Lung microvascular endothelial cell (primary cell): ENCODE results near the gene RIT1. TPM values are rescaled to one million over a fixed set of nuclear protein-coding genes. Genes with fewer than 3 reads are reported as not detected.

ENCODE experiments used
- DNase-seq, 2 donors: peaks; one replicate each; pipeline versions ENCODE4 v3.0.0 to v3.0.0-alpha.2; 2010; ENCODE audit warnings: low read depth in 2 of 2
- total RNA-seq: library from RNA; depleted of rRNA; stranded (reverse); fragments of >200 nt; gene quantifications from 2 replicates; pipeline ENCODE4 v1.2.1, GENCODE V29; 2014

The RIT1 gene
- total RNA-seq, 1 donor from 2014 or later, result 26.0 TPM

DNA sequence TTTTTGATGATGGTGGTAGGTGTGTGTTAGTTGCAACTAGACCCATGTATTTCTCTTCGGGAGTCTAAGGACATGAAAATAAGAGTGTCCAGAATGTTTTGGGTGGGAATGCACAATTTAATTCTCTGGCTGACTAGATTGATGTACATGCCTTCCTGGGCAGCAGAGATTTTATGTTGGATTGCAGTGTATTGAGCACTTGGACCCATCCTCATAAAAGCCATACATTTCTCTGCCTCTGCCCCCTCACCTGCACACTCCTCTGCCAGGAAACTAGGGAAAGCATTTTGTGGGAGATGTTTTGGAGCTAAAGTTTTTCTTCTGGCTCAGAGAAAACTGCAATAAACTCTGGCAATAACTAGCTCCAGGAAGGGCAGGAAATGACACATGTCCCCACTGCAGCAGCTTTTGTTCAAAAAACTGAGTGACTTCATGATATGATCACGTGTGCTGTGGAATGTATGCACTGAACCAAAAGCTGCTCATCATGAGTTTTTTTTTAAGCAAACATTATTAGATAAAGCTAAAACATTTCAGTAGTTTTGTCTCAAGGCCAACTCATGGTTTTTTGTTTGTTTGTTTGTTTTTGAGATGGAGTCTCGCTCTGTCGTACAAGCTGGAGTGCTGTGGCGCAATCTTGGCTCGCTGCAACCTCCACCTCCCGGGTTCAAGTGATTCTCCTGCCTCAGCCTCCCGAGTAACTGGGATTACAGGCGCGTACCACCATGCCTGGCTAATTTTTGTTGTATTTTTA, 17.6 kb downstream of the RIT1 start:
- peak; percentile 94 to 97 for DNase-seq

DNA sequence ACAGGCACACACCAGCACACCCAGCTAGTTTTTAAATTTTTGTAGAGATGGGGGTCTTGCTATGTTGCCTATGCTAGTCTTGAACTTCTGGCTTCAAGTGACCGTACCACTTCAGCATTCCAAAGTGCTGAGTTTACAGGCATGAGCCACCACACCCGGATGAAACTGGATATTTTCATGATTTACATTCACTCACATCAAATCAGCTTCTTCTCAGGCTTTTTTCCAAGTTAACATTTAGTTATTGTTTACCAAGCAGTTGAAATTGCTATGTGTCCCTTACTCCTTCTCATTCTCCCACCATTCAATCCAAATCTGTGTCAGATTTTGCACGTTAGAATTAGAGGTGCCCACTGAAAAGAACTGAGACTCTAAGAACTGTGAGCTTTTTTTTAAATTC, 18.4 kb downstream of the RIT1 start:
- DNase-seq, result peak; percentile 49 to 73

GRCh38 chr1:155890251-155890650, 20.9 kb downstream of the RIT1 start:
- no peak for DNase-seq

- DNase-seq, result no peak
These were observed 21.6 kb downstream of the RIT1 start for GRCh38 chr1:155889566-155889965.

DNA sequence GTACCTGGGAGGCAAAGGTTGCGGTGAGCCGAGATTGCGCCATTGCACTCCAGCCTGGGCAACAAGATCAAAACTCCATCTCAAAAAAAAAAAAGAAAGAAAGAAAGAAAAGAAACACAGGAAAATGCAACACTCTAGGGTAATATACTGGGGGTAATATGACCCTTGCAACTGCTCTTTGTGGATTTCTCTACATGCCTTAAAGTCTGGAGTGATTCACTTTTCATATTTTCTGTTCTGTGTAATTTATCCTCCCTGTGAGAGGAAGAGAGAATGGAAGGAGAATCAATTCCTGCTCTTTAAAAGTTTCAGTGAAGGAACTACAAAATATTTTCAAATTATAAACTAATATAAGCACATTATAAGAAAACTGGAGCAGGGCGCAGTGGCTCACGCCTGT, 22.7 kb downstream of the RIT1 start:
- no peak for DNase-seq

DNA sequence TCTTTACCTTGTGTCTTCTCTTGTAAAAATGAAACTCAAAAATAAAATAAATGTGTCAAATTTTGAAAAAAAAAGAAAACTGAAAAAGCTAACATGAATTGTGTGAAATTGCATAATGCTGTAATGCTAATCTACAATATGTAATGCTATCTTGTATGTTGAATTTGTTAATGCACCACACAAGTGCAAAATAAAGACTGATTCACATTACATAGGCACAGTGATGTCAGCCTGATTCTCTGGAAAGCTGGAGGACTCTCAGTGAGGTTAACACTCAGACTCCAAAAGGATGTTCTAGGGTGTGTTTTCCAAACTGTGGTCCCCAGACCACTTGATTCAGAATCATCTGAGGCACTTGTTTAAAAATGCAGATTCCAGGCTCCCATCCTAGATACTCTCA, 26.2 kb downstream of the RIT1 start:
- no peak for DNase-seq

DNA sequence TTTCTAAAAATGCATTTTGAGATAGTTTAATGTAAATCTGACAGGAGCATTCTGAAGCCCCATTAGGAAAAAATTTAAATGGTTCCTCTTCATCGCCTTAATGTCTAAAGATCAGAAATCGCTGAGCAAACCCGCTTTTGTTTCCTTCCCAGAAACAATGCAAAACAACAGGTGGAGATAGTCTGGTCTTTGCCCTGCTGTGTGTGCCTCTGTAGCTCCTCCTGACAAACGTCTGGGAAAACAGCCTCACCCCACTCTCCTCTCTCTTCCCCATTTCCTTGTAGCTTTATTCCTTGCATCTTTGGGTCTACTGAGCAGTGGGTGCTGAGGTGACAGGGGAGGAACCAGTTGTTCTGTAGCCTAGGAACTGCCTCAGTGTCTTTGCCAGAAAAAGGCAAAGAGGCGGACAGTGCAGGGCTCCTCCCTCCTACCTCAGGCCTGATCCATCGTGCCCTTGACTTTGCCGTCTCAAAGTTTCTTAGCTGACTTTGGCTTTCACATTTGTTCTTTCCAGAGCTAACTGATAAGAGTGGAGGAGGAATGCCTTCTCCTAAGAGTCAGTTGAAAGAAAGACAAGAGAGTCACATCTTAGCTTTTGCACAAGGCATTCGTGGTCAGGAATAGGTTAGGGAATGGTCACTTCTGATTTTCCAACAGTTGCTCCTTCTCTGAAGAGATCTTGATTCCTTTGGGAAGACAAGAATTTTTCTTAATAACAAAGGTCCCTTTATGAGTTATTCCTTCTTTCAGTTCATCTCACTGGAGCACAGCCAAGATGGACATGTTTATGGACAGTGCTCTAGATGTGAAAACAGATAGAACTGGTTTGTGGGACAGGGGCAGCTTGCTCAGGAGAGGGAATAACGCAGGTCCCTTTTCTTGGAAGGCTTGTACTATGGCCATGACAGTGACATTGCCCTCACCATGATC, 26.9 kb downstream of the RIT1 start:
- no peak for DNase-seq

GRCh38 chr1:155882766-155883165, 28.4 kb downstream of the RIT1 start:
- no peak for DNase-seq

DNA sequence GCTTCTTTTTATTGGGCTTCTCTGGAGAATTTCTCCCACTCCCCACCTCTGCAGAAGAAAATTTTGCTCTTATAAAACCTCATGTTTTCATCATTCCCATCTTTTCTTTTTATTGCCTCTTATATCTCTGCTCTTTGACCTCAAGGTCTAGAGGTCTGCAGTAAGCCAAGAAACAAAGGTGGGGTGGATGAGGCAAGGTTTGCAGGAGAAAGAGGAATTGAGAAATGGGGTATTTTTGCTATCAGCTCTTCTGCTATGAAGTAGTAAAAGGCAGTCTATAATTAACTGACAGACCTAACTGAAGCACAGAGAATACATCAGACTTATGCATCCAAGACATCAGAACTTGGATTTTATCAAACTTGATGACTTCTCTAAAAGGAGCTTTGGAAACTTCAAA, 28.9 kb downstream of the RIT1 start:
- no peak for DNase-seq

- DNase-seq, result no peak
These were observed 30.2 kb downstream of the RIT1 start for GRCh38 chr1:155880950-155881349.

- no peak for DNase-seq
These were observed 30.9 kb downstream of the RIT1 start for GRCh38 chr1:155880251-155880650.

- DNase-seq, result no peak
These were observed 33.2 kb downstream of the RIT1 start for GRCh38 chr1:155877945-155878344.

DNA sequence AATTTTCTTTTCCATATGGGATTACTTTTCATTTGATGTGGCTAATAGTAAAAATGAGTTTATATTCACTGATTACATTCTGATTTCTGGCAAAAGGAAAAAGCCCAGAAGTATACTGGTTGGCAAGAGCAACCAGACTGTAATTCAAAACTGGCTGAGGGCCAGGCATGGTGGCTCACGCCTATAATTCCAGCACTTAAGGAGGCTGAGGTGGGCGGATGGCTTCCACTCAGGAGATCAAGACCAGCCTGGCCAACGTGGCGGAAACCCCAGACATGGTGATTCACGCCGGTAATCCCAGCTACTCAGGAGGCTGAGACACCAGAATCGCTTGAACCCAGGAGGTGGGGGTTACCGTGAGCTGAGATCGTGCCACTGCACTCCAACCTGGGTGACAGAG, 37.3 kb downstream of the RIT1 start:
- peak; percentile 12 to 84 for DNase-seq

DNA sequence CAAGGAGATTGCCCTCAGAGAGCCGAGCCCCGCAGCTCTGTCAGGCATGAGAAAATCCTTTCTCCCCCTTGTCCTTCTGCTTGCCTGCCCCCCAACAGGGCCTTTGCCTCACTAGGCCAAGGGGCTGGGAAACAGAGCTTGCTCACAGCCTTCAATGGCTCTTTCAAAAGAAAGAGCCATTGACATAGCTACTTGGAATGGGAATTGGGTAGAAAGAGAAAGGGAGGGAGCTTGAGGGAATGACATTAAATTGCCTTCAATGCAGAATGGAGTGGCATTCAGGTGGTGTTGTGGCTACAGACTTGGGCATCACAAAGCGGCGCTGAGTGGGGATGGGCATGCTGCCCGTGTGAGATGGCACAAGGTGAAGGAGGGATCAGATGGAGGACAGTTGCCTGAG, 38.6 kb downstream of the RIT1 start:
- no peak for DNase-seq

DNA sequence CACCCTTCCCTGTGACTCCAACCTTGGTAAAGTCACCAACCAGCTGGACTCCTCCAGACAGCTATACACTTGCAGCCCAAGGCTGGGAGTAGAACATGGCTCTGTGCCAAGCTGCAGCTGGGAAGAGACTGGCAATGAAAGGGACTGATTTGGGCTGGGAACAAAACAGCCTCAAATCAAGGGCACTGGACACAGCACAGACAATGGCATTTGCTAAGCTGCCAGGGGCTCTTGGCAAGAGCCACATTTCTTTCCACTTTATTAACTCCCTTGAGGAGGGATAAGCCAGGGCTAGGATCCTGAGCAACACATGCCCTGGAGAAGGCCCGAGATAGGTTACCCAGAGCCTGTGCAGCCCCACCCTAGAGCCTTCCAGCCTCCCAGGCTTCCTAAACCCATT, 39.8 kb downstream of the RIT1 start:
- DNase-seq, result peak in 1 of 2 donors; percentile 25

DNA sequence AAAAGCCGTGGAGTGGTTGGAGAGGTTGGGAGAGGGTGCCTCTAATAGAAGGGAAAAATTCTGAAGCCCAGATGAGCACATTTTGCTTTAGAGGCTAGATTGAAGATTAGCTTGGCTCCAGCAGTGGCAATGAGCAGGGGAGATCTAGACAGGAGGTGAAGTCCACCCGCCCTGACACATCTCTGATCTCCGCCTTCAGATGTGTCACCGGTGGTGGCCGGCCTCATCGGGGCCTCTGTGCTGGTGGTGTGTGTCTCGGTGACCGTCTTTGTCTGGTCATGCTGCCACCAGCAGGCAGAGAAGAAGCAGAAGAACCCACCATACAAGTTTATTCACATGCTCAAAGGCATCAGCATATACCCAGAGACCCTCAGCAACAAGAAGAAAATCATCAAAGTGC, 43.4 kb downstream of the RIT1 start:
- DNase-seq, result no peak

- no peak for DNase-seq
These were observed 46.8 kb downstream of the RIT1 start for GRCh38 chr1:155864393-155864792.

- DNase-seq, result no peak
These were observed 49.3 kb downstream of the RIT1 start for GRCh38 chr1:155861896-155862295.

DNA sequence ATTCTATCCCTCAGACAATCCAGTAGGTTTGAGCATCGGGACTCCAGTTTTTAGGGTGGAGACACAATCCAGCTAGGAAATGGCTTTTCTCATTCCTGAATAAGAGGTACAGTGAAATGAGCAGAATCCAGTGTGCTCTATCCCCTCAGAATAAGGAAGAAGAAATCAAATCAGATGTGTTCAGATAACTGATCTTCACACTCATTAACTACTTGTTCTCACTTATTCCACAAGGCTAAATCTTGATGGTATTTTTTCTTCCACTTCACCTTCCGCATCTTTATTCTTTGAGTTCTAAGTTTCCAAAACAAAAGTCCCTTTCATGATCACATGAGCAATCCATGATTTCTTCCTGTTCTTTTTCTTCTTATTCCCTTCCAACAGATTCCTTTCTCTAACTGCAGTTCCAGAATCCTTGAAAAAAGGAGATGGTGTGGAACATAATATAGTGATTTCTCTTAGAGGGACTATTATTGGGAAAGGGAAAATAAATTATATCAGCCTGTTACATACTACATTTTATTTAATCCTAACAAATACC, 50.1 kb downstream of the RIT1 start:
- no peak for DNase-seq

DNA sequence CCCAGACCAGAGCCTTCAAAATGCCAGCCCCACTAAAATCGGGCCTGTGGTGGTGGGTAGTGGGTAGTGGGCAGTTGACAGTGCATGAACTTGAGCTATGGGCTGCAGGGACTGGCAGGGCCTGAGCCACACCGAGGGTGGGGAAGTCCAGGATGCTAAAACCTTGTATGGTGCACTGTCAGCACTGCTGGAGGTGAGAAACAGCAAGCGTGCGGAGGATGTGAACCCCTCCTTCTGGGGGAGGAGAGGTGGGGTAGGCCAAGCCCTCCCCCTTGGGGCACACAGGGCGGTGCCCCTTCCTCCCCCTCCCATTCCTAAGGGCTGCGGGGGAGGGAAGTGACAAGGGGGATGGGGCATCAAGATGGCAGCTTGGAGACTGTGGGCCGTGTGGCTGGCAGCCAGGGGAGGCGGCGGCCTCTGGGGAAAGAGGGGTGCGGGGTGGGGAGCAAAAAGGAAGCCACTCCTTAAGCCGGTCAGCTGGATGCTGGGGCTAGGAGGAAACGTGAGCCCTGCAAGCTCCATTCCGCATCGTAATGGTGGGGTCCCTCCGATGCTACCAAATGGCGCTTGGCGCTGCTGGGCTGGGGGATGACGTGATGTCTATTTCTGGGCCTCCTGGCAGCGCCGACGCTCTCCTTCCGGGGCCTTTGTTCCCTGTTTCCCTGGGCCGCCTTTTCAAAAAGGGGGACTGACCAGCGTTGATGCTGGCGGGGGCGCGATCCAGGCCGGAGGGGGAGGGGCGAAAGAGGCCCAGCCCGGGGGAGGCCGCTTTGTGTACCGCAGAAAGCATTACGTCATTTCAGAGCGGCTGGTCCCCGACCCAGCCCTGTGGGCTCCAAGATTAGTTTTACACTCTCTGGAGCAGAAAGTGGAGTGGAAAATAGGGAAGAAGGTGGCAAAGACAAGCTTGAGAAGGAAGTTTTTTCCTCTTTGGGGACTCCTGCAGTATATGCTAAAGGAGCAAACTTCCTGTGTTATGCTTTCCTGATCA, 51.0 kb downstream of the RIT1 start:
- peak; percentile 76 to 81 for DNase-seq

DNA sequence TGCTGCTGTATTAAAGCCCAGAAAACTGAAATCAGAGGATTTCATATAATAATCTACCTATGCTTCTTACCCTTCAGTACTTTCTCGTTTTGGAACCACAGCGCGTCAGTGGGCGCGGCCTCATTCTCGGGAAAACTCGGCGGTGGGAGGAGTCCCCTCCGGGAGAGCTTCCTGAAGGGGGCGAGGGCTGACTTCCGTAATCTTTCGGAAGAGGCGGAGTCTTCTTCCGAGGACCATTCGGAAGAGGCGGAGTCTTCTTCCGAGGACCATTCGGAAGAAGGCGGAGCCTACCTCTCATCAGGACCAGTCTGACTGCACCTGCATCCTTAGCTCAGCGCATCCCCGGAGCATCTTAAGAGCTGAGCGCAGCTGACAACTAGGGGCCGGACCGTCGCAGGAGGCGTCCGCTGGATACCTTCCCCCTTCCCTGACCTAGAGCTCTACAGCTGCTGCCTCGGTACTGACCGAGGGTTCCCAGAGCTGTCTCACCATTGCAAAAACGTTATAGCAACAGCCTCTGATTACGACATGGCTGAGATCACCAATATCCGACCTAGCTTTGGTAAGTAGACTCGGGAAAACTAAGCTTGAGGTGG, 51.8 kb downstream of the RIT1 start, which contains the start of gene SYT11:
TSS of gene SYT11 (plus strand) at position 334 of the 596 bp plus-strand sequence. CDS start at position 529, 195 bp downstream.
- peak; percentile 95 for DNase-seq
